Choroid plexus epithelial cell (primary cell): Measurements from ENCODE around the gene DNLZ.

Experiments
- DNase-seq: peaks from one replicate; pipeline ENCODE4 v3.0.0-alpha.2; 2010; ENCODE audit warnings: low read depth
- H3K4me3 ChIP-seq: 2 replicates; pipeline ENCODE4 v1.5.1; 2011; ENCODE audit warnings: low read depth, mild to moderate bottlenecking, control low read depth, low read length, moderate library complexity
- CTCF ChIP-seq: conservative IDR thresholded peaks from 2 replicates; pipeline ENCODE4 v1.5.1; 2011; ENCODE audit warnings: low read depth, mild to moderate bottlenecking, control low read depth, inconsistent platforms, low read length, moderate library complexity

The DNLZ gene

GRCh38 chr9:136405481-136405880 is 41.9 kb upstream of the DNLZ start:
- no peak overlapping the region for H3K4me3 ChIP-seq
- no peak for TF ChIP-seq CTCF
- no peak for DNase-seq

- no peak for DNase-seq
- H3K4me3 ChIP-seq: no peak overlapping the region
- no peak for TF ChIP-seq CTCF
Observed at GRCh38 chr9:136404801-136405136, 41.2 kb upstream of the DNLZ start.

GRCh38 chr9:136403915-136404800 is 40.6 kb upstream of the DNLZ start:
- DNase-seq: no peak
- no peak for TF ChIP-seq CTCF
- no peak overlapping the region for H3K4me3 ChIP-seq

- no peak overlapping the region for H3K4me3 ChIP-seq
- DNase-seq: no peak
- TF ChIP-seq CTCF: no peak
Observed at GRCh38 chr9:136403538-136403914, 40.0 kb upstream of the DNLZ start.

GRCh38 chr9:136402067-136402466 is 38.5 kb upstream of the DNLZ start:
- DNase-seq: no peak
- no peak for TF ChIP-seq CTCF
- no peak overlapping the region for H3K4me3 ChIP-seq

- DNase-seq: no peak
- no peak overlapping the region for H3K4me3 ChIP-seq
- no peak for TF ChIP-seq CTCF
Observed at GRCh38 chr9:136401173-136401922, 37.8 kb upstream of the DNLZ start.
